ENCODE data around the gene ABCB6. TPM values are rescaled to one million over a fixed set of nuclear protein-coding genes. Genes with fewer than 3 reads are reported as not detected.
"Not testable (repeated sequence)": the region's sequence is repeated elsewhere in the genome, so short reads cannot be mapped to it uniquely, and the experiment has no call there.

ABCB6 gene
- total RNA-seq, 1 donor from 2014 or later, result 27.3 TPM

DNA sequence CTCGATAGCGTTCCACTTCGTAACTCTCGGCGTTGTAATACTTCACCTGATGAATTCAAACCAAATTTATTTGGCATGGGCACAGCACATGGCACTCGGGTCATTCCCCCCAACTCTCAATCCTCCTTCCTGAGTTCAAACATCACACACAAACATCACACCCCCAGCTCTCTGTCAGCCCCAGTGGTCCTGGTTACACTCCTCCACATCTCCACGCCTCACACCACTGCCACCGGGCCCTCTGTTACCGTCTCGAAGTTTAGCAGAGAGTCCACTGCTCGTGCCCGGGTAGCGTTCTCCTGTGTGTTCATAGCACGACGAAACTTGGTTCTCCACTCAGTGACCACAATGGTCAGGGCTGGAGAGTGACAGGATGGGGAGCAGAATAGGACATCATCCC, 4.6 kb downstream of the ABCB6 start:
- no peak for DNase-seq (ENCODE audit: low read depth in 2 of 2)

DNA sequence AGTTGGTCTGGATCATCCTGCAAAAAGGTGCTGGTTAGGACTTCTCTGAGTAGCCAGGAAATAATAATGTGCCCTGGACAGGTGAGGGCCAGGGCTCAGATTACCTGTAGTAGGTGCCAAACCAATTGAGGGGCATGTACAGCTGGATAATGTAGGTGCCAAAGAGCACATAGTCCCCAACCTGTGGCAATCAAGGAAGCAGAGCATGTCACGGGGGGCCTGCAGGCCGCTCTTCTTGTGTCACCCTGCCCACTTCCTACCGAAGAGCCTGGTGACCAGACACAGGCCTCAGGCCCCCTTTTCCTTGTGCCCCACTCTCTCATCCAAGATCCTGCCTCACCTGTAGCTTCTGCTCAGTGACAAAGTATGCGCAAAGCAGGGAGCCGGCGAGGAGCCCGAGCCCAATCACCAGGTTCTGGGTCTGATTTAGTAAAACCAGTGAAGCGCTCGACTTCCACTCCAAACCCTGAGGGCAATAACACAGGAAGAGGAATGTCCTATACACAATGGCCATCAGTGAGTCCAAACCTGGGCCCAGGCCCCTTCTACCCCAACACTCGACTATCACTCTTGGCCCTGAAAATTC, 5.2 kb downstream of the ABCB6 start:
- no peak for DNase-seq (ENCODE audit: low read depth in 2 of 2)

DNA sequence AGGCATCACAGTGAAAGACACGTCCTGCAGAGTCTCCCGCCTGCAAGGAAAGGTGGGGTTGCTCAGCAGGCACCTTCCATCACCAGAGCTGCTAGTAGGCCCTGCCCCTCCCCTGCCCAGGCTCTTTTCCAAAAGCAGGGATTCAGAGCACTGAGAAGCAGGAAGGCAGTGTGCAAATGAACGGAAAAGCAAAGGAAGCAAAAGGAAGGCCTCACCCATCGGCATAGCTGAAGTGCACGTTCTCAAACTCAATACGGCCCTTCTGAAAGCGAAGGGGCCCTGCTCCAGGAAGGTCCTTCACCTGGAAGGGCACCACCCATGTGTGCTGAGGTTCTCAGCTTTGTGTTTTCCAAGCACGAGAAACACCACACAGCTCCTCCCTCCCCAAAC, 5.7 kb downstream of the ABCB6 start:
- DNase-seq (ENCODE audit: low read depth in 2 of 2), result no peak

DNA sequence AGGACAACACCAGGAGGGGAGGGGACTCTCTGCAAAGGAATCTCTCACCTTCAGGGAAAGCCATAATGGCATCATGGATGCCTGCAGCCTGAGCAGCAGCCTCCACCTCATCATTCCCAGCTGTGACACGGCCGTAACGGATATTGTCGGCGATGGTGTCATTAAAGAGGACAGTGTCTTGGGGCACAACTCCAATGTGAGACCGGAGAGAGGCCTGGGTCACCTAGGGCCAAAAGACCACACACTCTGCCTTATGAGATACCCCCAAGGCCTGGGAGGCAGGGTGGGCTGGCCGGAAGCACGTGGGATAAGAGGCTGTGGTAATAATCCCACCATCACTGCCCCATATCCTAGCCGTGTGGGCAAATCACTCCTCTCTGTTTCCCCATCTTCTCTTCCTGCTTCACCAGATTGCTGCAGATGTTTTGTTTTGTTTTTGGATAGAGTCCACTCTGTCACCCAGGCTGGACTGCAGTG, 7.8 kb downstream of the ABCB6 start:
- DNase-seq (ENCODE audit: low read depth in 2 of 2), result no peak

DNA sequence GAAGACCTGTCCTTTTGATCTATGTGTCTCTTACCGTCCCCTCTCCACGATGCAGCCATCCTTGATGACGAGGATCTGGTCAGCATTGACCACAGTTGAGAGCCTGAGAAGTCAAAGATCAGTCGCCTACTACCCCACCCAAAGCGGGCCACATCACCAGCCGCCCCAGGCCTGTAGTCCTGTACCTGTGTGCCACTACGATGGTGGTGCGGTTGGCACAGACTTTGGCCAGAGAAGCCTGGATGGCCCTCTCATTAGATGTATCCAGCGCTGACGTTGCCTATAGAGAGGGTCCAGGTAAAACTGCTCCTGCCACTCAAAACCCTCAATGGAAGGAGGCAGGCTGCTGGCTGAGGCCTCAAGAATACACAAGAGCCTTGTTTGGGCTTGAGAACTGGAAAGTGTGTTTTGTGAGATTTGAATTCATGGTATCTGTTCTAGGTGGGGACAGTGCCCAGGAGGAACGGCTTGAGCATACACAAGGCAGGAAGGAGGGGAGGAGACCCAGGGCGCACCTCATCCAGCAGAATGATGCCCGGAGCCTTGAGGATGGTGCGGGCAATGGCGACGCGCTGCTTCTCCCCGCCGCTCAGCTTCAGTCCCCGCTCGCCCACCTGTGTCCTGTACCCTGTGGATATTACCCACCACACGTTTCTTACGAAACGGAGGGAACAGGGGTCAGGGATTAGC, 8.4 kb downstream of the ABCB6 start:
- DNase-seq (ENCODE audit: low read depth in 2 of 2), result no peak

DNA sequence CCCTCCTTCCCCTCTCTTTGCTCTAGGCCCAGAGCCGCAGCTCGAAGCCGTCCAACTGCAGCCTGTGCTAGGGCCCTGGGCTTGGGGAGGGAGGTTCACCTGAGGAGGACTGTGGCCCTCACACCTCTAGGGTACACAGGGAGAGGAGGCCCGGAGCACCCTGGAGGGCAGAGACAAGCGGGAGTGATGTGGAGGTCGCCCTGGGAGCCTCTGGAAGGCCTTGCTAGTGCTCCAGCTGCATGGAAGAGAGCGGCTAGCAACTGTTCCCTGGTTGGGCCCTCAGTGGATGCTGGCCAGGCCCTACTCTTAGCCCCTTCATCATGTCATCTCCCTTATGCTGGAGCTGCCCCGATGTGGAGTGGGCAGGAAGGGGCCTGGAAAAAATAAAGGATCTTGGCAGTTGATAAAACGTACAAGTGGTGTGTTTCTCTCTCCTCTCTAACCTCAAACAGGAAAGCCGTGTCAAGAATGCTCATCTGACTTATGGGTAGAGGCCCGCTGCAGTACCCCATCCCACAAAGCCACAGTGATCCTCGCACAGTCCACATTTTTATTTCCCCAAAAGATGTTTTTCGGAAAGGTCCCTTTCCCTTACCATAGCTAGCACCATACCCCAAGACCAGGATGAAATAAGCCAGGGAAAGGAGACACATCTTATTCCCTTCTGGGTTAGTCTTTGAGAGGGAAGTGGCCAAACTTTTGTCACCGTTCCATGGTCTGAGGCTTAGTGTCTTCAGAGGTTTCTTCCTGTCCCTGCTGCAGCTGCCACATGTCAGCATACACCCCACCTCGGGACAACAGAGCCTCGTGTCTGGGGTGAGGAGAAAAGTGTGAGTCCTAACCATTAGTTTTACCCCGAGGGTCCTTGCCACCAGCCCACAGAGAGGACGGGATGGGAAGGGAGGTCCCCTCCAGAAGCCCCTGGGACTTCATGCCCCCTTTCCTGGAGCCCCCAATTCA, 9.2 kb downstream of the ABCB6 start:
- no peak for DNase-seq (ENCODE audit: low read depth in 2 of 2)

DNA sequence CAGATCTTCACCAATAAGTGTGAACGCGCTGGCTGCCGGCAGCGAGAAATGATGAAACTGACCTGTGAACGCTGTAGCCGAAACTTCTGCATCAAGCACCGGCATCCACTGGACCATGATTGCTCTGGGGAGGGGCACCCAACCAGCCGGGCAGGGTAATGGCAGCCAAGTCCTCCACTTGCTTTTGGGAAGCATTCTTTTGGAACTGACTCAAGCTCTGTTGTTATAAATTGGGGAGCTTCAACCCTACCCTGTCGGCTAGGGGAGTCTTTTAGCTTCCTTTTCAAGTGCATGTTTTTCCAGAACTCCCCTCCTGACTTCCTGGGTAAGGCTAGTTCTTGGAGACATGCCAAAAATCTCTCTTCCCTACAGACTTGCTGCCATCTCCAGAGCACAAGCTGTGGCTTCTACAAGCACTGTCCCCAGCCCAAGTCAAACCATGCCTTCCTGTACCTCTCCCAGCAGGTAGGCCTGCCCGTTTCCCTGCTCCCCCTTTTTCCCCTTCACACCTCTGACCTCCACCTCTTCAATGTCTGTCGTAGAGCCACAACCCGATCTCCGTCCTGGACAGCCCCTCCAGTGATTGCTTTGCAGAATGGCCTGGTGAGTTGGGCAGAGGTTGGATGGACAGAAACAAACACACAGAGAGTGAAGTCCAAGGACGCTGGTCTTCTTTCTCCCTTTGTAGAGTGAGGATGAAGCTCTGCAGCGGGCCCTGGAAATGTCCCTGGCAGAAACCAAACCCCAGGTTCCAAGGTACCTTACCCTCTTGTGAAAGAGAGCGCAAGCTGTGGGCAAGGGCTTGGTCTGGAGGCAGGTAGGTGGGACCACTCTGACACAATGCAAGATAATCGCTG, 10.6 kb downstream of the ABCB6 start:
- peak in 1 of 2 donors; percentile 49 for DNase-seq (ENCODE audit: low read depth in 2 of 2)

DNA sequence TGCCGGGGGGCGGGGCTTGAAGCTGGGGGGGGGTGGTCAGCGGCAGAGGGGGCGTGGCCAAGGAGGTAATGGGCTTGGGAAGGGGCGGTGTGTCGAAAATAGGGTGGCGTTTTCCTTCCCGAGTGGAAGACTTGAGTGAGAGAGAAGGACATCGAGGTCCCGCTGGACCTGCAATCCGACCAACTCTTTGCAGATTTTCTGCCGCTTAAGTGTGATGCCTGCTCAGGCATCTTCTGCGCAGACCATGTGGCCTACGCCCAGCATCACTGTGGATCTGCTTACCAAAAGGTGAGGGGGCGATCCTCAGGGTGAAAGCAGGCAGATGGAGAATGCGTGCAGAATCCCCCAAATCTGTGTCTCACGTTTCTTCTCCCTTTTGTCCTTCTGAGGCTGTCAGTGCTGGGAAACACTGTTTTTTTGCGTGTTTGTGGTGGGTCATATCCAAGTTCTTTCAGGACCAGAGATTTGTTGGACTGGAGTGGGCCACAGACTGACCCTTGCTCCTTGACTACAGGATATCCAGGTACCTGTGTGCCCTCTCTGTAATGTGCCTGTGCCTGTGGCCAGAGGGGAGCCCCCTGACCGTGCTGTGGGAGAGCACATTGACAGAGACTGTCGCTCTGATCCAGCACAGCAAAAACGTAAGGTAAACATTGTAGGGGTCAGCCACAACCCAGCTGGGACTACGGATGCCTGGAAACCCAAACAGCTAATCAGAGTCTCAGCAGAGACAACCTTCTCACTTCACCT, 11.4 kb downstream of the ABCB6 start:
- DNase-seq (ENCODE audit: low read depth in 2 of 2), result no peak

DNA sequence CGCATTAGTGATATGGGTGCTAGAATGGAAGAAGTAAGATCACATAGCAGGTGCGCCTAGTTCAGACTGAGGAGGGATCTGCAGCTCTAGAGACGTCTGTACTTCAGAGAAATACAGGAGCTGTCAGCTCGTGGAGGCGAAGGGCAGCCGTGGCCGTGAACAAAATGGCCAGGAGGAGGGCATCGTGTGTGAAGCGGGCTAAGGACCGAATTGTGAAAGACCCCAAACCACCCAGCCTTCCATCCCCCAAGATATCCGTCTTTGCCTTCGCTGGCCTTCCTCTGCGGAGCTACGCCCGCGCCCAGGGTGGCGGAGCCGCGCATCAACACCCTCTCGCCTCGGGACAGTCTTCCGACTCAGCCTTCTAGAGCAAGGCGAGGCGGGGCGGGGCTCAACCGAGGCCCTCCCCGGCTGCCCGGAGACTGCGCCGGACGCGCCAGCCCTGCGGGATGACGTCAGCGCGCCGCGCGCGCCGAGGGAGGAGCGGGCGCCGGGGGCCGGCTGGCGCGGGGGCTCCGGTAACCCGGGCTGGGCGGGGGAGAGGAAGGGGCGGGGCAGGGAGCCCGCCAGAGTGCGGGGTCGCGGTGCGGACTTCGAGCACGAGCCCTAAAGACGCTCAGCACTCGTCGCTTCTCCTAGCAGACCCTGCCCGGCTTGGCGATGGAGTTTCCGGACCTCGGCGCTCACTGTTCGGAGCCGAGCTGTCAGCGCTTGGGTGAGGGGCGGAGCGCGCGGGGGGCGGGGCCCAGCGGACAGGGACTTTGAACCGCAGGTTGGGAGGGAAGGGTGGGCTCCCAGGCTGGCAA, 12.2 kb downstream of the ABCB6 start, which contains the start of gene ZFAND2B:
TSS of gene ZFAND2B (plus strand) at position 455 of the 806 bp plus-strand sequence. CDS start at position 661, 206 bp downstream.
- DNase-seq (ENCODE audit: low read depth in 2 of 2), result peak; percentile 69 to 94

DNA sequence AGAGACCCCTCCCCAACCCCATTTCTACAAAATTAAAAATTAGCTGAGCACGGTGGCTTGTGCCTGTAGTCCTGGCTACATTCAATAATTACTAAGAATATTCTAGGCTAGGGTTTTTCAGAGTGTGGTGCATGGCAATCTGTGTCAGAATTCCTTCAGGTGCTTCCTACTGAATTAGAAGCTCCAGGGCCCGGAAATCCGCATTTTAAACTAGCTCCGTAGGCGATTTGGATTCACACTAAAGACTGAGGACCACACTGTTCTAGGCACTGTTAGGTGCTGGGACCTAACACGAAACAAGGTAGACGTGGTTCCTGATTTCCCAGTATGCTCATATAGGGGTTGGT, 12.8 kb downstream of the ABCB6 start:
- DNase-seq (ENCODE audit: low read depth in 2 of 2), result no peak

DNA sequence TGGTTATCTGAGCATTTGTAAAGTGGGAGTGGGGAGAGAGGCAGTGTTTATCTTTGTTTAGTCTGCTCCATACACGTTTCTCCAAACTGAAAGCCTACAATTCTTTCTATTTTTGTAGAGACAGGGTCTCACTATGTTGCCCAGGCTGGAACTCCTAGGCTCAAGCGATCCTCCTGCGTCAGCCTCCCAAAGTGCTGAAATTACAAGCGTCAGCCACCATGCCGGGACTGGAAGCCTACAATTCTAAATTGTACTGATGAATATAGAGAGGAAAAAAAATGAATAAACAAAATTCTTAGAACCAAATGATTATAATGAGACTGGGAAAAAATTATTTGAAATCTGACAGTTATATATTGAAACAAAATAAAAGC, 13.6 kb downstream of the ABCB6 start:
- no peak for DNase-seq (ENCODE audit: low read depth in 2 of 2)

DNA sequence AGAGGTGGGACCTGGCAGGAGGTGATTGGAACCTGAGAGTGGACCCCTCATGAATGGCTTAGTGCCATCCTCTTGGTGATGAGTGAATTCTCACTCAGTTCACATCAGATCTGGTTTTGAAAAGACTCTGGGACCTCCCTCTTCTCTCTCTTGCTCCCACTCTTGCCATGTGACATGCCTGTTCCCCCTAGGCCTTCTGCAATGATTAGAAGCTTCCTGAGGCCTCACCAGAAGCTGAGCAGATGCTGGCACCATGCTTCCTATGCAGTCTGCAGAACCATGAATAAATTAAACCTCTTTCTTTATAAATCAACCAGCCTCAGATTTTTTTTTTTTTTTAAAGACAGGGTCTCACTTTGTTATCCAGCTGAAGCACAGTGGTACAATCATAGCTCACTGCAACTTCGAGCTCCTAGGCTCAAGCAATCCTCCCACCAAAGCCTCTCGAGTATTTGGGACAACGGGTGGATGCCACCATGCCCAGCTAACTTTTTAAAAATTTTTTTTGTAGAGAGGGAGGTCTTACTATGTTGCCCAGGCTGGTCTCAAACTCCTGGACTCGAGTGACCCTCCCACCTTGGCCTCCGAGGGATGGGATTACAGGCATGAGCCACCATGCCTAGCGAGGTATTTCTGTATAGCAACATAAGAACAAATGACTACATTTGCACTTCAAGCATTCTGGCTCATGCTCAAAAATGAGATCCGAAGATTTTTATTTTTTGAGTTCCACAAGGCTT, 14.2 kb downstream of the ABCB6 start:
- DNase-seq (ENCODE audit: low read depth in 2 of 2), result no peak

DNA sequence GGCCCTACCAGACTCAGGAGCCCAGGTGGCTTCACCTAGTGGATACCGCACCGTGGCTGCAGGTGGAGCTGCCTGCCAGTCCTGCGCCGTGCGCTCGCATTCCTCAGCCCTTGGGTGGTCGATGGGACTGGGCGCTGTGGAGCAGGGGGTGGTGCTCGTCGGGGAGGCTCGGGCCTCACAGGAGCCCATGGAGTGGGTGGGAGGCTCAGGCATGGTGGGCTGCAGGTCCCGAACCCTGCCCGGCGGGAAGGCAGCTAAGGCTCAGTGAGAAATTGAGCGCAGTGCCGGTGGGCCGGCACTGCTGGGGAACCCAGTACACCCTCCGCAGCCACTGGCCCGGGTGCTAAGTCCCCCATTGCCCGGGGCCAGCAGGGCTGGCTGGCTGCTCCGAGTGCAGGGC, 17.4 kb downstream of the ABCB6 start:
- DNase-seq (ENCODE audit: low read depth in 2 of 2), result not testable (repeated sequence)

DNA sequence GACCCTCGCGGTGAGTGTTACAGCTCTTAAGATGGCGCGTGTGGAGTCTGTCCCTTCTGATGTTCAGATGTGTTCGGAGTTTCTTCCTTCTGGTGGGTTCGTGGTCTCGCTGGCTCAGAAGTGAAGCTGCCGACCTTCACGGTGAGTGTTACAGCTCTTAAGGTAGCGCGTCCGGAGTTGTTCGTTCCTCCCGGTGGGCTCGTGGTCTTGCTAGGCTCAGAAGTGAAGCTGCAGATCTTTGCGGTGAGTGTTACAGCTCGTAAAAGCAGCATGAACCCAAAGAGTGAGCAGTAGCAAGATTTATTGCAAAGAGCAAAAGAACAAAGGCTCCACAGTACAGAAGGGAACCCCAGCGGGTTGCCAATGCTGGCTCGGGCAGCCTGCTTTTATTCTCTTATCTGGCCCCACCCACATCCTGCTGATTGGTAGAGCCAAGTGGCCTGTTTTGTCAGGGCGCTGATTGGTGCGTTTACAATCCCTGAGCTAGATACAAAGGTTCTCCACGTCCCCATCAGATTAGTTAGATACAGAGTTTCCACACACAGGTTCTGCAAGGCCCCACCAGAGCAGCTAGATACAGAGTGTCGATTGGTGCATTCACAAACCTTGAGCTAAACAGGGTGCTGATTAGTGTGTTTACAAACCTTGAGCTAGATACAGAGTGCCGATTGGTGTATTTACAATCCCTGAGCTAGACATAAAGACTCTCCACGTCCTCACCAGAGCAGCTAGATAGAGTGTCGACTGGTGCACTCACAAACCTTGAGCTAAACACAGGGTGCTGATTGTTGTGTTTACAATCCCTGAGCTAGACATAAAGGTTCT, 18.0 kb downstream of the ABCB6 start:
- not testable (repeated sequence) for DNase-seq (ENCODE audit: low read depth in 2 of 2)

DNA sequence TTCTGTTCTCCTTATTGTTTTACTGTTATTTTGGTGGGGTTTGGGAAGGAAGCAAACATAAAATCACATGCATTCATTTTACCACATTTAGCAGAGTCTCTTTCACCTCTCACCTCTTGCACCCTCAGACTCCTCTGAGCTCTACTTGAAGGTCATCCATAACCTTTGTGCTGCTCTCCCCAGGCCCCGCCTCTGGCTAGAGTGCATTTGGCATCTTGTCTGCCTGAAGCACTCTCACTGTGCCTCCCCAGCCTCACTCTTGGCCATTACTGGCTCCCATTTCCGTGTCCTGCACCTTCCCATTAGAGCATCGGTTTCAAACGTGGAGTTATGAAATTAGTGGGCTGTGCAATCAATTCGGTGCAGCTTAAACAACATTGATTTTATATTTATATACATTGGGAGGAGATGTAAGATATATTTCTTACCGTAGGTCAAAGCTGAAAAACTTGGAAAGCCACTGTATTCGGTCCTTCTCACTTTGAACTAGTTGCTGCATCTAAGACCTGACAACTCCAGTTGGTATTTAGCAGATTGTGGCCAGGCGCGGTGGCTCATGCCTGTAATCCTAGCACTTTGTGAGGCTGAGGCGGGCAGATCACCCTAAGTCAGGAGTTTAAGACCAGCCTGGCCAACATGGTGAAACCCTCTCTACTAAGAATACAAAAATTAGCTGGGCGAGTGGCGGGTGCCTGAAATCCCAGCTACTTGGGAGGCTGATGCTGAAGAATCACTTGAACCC, 19.1 kb downstream of the ABCB6 start:
- no peak for DNase-seq (ENCODE audit: low read depth in 2 of 2)

DNA sequence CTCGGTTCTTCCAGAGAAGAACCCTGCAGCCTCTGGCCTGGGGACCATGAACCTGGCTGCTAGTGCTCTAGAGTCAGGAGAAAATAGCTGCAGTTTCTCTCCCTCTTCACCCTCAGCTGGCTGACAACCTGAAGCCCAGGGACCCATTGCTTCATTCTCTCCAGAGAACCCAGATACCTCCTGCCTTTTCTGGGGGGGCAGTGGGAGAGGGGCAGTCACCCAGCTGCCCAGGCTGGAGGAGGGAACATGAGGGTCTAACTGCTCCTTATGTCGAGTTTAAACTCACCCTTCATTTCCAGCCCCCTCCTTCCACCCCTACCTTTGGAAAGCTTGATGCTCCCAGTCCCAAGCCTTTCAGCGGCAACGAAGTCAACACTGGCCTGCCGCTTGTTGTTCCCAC, 19.8 kb downstream of the ABCB6 start:
- no peak for DNase-seq (ENCODE audit: low read depth in 2 of 2)

DNA sequence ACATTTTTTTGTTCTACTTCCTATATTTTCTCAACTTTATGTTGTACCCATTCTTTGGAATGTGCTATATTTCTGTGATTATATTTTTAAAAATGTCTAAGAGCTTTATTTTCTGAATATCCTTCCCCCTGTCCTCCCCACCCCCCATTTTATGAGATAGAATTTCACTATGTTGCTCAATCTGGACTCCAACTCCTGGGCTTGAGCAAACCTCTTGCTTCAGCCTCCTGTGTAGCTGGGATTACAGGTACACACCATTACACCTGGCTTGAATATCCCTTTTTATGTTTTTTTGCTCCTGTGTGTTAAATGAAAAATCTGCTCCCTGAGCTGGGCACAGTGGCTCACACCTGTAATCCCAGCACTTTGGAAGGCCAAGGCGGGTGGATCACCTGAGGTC, 21.4 kb downstream of the ABCB6 start:
- no peak for DNase-seq (ENCODE audit: low read depth in 2 of 2)
